ENCODE results near the gene RELL1. TPM values are rescaled to one million over a fixed set of nuclear protein-coding genes. Genes with fewer than 3 reads are reported as not detected.

The RELL1 gene
- total RNA-seq, 1 donor from 2014 or later: 21.2 TPM

DNA sequence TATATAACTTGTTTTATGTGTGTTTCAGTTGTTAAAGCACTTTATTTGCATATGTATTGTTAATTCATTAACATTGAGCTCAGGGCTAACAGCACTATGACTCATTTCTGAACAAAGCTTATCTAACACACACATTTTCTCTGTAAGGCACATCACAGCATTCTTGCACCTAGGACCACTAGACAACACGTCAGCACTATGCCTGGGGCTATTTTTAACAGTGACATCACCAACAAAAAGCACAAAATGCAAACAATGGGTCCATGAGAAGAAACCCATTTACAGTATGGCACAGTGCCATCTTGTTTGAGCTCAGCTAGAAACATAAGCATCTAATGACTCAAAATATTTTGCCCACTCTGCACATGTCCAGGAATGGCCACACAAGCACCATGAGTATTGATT, 124.4 kb downstream of the RELL1 start:
- Mint-ChIP-seq H3K36me3 (ENCODE audit: unreplicated experiment) (no peaks in the 10 kb centered on the region), H3K4me3 (ENCODE audit: unreplicated experiment) (no peak overlapping the region), H3K27me3 (ENCODE audit: unreplicated experiment) (peaks cover 2% of the 10 kb centered on the region), H3K27ac (ENCODE audit: unreplicated experiment) (no peak overlapping the region), H3K9me3 (ENCODE audit: unreplicated experiment) (no peaks in the 10 kb centered on the region), H3K4me1 (ENCODE audit: low read depth, unreplicated experiment) (no peaks in the 10 kb centered on the region)
- no peak for TF ChIP-seq CTCF (IDR thresholded peaks at IDR 0.05; ENCODE audit: partially characterized antibody, unreplicated experiment)
- DNase-seq: no peak

- Mint-ChIP-seq H3K36me3 (ENCODE audit: unreplicated experiment) (no peaks in the 10 kb centered on the region), H3K4me3 (ENCODE audit: unreplicated experiment) (no peak overlapping the region), H3K9me3 (ENCODE audit: unreplicated experiment) (no peaks in the 10 kb centered on the region), H3K27ac (ENCODE audit: unreplicated experiment) (no peak overlapping the region), H3K4me1 (ENCODE audit: low read depth, unreplicated experiment) (no peaks in the 10 kb centered on the region), H3K27me3 (ENCODE audit: unreplicated experiment) (peaks cover 2% of the 10 kb centered on the region)
- no peak for DNase-seq
- TF ChIP-seq CTCF (IDR thresholded peaks at IDR 0.05; ENCODE audit: partially characterized antibody, unreplicated experiment): no peak
Observed at GRCh38 chr4:37561196-37561802, 124.9 kb downstream of the RELL1 start.

Other genes starting within 250 kb of the RELL1 start
- 8.8 TPM for gene PGM2, start 140.3 kb upstream of the RELL1 start, total RNA-seq (ENCODE audit: unreplicated experiment)
- gene TBC1D1, start 204.7 kb upstream of the RELL1 start, total RNA-seq (ENCODE audit: unreplicated experiment): 106 TPM

Measured in glutamatergic neuron (in vitro differentiated cells).